Measurements from ENCODE around the gene ALB.

ALB gene

GRCh38 chr4:73396993-73397972 is 6.8 kb upstream of the ALB start:
- ATAC-seq = no peak

GRCh38 chr4:73401412-73401811 is 2.7 kb upstream of the ALB start:
- Mint-ChIP-seq H3K4me1 (no peaks in the 10 kb centered on the region), H3K36me3 (ENCODE audit: low read depth) (no peaks in the 10 kb centered on the region), H3K27ac (no peak overlapping the region), H3K9me3 (no peaks in the 10 kb centered on the region), H3K4me3 (no peak overlapping the region), H3K27me3 (no peaks in the 10 kb centered on the region)
- DNase-seq (no peak), ATAC-seq (no peak)

More at GRCh38 chr4:73396993-73397972, 6.8 kb upstream of the ALB start:
- DNase-seq = no peak
- Mint-ChIP-seq H3K27ac (no peak overlapping the region), H3K4me3 (no peak overlapping the region), H3K4me1 (no peaks in the 10 kb centered on the region), H3K27me3 (no peaks in the 10 kb centered on the region), H3K36me3 (ENCODE audit: low read depth) (no peaks in the 10 kb centered on the region), H3K9me3 (no peaks in the 10 kb centered on the region)

GRCh38 chr4:73404457-73404856 is 370 bp downstream of the ALB start:
- H3K36me3 Mint-ChIP-seq (ENCODE audit: low read depth) = no peaks in the 10 kb centered on the region
- H3K9me3 Mint-ChIP-seq = no peaks in the 10 kb centered on the region
- ATAC-seq (no peak), DNase-seq (no peak)
- H3K4me3 Mint-ChIP-seq = no peak overlapping the region
- no peak overlapping the region for H3K27ac Mint-ChIP-seq
- H3K4me1 Mint-ChIP-seq = no peaks in the 10 kb centered on the region
- H3K27me3 Mint-ChIP-seq = no peaks in the 10 kb centered on the region

- Mint-ChIP-seq H3K4me3 (no peak overlapping the region), H3K4me1 (no peaks in the 10 kb centered on the region), H3K36me3 (ENCODE audit: low read depth) (no peaks in the 10 kb centered on the region), H3K27ac (no peak overlapping the region), H3K9me3 (no peaks in the 10 kb centered on the region), H3K27me3 (no peaks in the 10 kb centered on the region)
- ATAC-seq (no peak), DNase-seq (no peak)
These were observed 1.1 kb downstream of the ALB start for GRCh38 chr4:73405138-73405537.

GRCh38 chr4:73406548-73406875 is 2.4 kb downstream of the ALB start:
- Mint-ChIP-seq H3K4me1 (no peaks in the 10 kb centered on the region), H3K4me3 (no peak overlapping the region), H3K36me3 (ENCODE audit: low read depth) (no peaks in the 10 kb centered on the region), H3K27me3 (no peaks in the 10 kb centered on the region), H3K27ac (no peak overlapping the region), H3K9me3 (no peaks in the 10 kb centered on the region)
- ATAC-seq (no peak), DNase-seq (no peak)

- H3K9me3 Mint-ChIP-seq = no peaks in the 10 kb centered on the region
These were observed 3.2 kb downstream of the ALB start for GRCh38 chr4:73407227-73407673.

GRCh38 chr4:73408181-73408867 is 4.2 kb downstream of the ALB start:
- H3K27me3 Mint-ChIP-seq = no peaks in the 10 kb centered on the region
- H3K4me3 Mint-ChIP-seq = no peak overlapping the region
- DNase-seq (no peak), ATAC-seq (no peak)
- H3K9me3 Mint-ChIP-seq = no peaks in the 10 kb centered on the region
- H3K27ac Mint-ChIP-seq = no peak overlapping the region
- no peaks in the 10 kb centered on the region for H3K36me3 Mint-ChIP-seq (ENCODE audit: low read depth)
- H3K4me1 Mint-ChIP-seq = no peaks in the 10 kb centered on the region

More at GRCh38 chr4:73407227-73407673, 3.2 kb downstream of the ALB start:
- no peaks in the 10 kb centered on the region for H3K36me3 Mint-ChIP-seq (ENCODE audit: low read depth)
- H3K27ac Mint-ChIP-seq = no peak overlapping the region
- H3K27me3 Mint-ChIP-seq = no peaks in the 10 kb centered on the region
- no peak overlapping the region for H3K4me3 Mint-ChIP-seq
- DNase-seq (no peak), ATAC-seq (no peak)
- H3K4me1 Mint-ChIP-seq = no peaks in the 10 kb centered on the region

GRCh38 chr4:73409012-73409862 is 5.2 kb downstream of the ALB start:
- Mint-ChIP-seq H3K4me3 (no peak overlapping the region), H3K27me3 (no peaks in the 10 kb centered on the region), H3K4me1 (no peaks in the 10 kb centered on the region), H3K27ac (no peak overlapping the region), H3K9me3 (no peaks in the 10 kb centered on the region), H3K36me3 (ENCODE audit: low read depth) (no peaks in the 10 kb centered on the region)
- ATAC-seq = no peak
- DNase-seq = no peak

GRCh38 chr4:73409978-73410548 is 6.0 kb downstream of the ALB start:
- no peak for DNase-seq
- Mint-ChIP-seq H3K27me3 (no peaks in the 10 kb centered on the region), H3K4me3 (no peak overlapping the region), H3K9me3 (no peaks in the 10 kb centered on the region), H3K36me3 (ENCODE audit: low read depth) (no peaks in the 10 kb centered on the region), H3K4me1 (no peaks in the 10 kb centered on the region), H3K27ac (no peak overlapping the region)
- no peak for ATAC-seq

GRCh38 chr4:73410916-73411730 is 7.0 kb downstream of the ALB start:
- Mint-ChIP-seq H3K27ac (no peak overlapping the region), H3K9me3 (no peaks in the 10 kb centered on the region), H3K36me3 (ENCODE audit: low read depth) (no peaks in the 10 kb centered on the region), H3K4me3 (no peak overlapping the region), H3K4me1 (no peaks in the 10 kb centered on the region), H3K27me3 (no peaks in the 10 kb centered on the region)
- DNase-seq (no peak), ATAC-seq (no peak)

- Mint-ChIP-seq H3K27ac (no peak overlapping the region), H3K9me3 (no peaks in the 10 kb centered on the region), H3K27me3 (no peaks in the 10 kb centered on the region), H3K36me3 (ENCODE audit: low read depth) (no peaks in the 10 kb centered on the region), H3K4me1 (no peaks in the 10 kb centered on the region), H3K4me3 (no peak overlapping the region)
- ATAC-seq = no peak
- no peak for DNase-seq
These were observed 7.8 kb downstream of the ALB start for GRCh38 chr4:73411731-73412414.

GRCh38 chr4:73413294-73413755 is 9.2 kb downstream of the ALB start:
- Mint-ChIP-seq H3K36me3 (ENCODE audit: low read depth) (no peaks in the 10 kb centered on the region), H3K4me1 (no peaks in the 10 kb centered on the region), H3K27me3 (no peaks in the 10 kb centered on the region), H3K4me3 (no peak overlapping the region), H3K9me3 (no peaks in the 10 kb centered on the region), H3K27ac (no peak overlapping the region)
- ATAC-seq (no peak), DNase-seq (no peak)

GRCh38 chr4:73414936-73415271 is 10.8 kb downstream of the ALB start:
- H3K27ac Mint-ChIP-seq = no peak overlapping the region
- ATAC-seq = no peak
- no peaks in the 10 kb centered on the region for H3K9me3 Mint-ChIP-seq
- H3K27me3 Mint-ChIP-seq = no peaks in the 10 kb centered on the region
- no peaks in the 10 kb centered on the region for H3K36me3 Mint-ChIP-seq (ENCODE audit: low read depth)
- H3K4me1 Mint-ChIP-seq = no peaks in the 10 kb centered on the region
- DNase-seq = no peak
- no peak overlapping the region for H3K4me3 Mint-ChIP-seq
